Thyroid gland (tissue), 4 donors: ENCODE data around the gene DKK3. TPM values are rescaled to one million over a fixed set of nuclear protein-coding genes. Genes with fewer than 3 reads are reported as not detected.

ENCODE experiments used
- DNase-seq, 2 donors: peaks; one replicate each; pipeline ENCODE4 v3.0.0-alpha.2; 2019
- H3K27ac ChIP-seq, 3 donors: fragments of 200-600 bp; sonication (generic); 1 replicate in 2 of 3; 2 replicates in 1 of 3; pipeline ENCODE4 v1.5.1; 2016 to 2019; ENCODE audit warnings: mild to moderate bottlenecking in 1 of 3, moderate library complexity in 1 of 3
- H3K27me3 ChIP-seq: fragments of 200-600 bp; sonication (generic); one replicate; pipeline ENCODE4 v1.5.1; 2019
- H3K36me3 ChIP-seq, 2 donors: fragments of 200-600 bp; sonication (generic); one replicate each; pipeline ENCODE4 v1.5.1; 2016 to 2019
- H3K4me1 ChIP-seq, 2 donors: fragments of 200-600 bp; sonication (generic); one replicate each; pipeline ENCODE4 v1.5.1; 2017 to 2019
- H3K4me3 ChIP-seq, 3 donors: fragments of 200-600 bp; sonication (generic); replicated peaks in 1 of 3; 1 replicate in 2 of 3; 2 replicates in 1 of 3; pipeline ENCODE4 v1.5.1; 2016; ENCODE audit warnings: mild to moderate bottlenecking in 1 of 3
- H3K9me3 ChIP-seq: fragments of 200-600 bp; sonication (generic); one replicate; pipeline ENCODE4 v1.5.1; 2017
- POLR2A ChIP-seq, 2 donors: fragments of 450-650 bp; IDR thresholded peaks; one replicate each; pipeline ENCODE4 v1.6.1; 2017; ENCODE audit warnings: antibody characterized with exemption in 2 of 2, mild to moderate bottlenecking in 2 of 2, moderate library complexity in 1 of 2
- WGBS, 2 donors: methylation state at CpG; one replicate each; pipeline ENCODE4 v1.1.5; 2017; 5-methylcytosine and 5-hydroxymethylcytosine counted together
- intact Hi-C: fragments of 100-400 bp; cut with DNase I; formaldehyde crosslinking; loops from one replicate; pipeline ENCODE4 v1.15.1; 2023
- total RNA-seq, 4 donors: library from RNA; depleted of rRNA; stranded (reverse); fragments of >200 nt; gene quantifications; one replicate each; pipeline ENCODE4 v1.2.3, GENCODE V29; 2016
- TF ChIP-seq, protein P1 (sequence below), 6 experiments: fragments of 200-600 bp in 3 of 6; fragments of 450-650 bp in 3 of 6; sonication (generic) in 3 of 6; IDR thresholded peaks; one replicate each; pipeline ENCODE4 v1.5.1; 2016 to 2019; ENCODE audit warnings: antibody characterized with exemption in 6 of 6, mild to moderate bottlenecking in 2 of 6, inconsistent platforms in 1 of 6, moderate library complexity in 1 of 6

The DKK3 gene
- total RNA-seq, 4 donors from 2014 or later: 15.1 to 72.0 (median 27.3) TPM

DNA sequence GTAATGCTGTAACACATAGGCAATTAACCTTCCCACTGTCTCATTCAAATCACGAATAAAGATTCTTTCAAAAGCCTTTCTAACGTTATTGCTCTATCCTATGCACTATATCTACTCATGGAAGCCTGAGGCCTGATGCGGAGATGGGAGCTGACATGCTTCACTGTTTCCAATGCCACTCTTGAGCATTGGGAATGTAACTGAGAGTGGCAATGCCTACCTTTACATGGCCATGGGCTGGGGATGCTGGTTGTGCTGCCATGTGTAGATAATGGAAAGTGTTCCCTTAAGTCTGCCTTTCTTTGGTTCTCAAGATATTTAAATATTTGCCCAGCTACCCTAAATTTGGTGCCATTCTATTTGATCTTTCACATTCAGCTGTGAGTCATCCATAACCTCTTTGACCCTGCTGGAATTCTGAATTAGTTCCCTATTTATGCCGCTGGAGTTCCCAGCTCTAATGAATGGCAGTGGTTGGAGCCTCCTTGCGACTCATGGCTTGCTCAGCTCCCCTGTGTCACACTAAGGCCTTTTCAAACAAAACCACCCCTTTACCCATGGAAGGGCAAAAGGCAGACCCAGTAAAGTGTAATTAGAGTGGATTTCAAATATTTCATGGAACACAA is 21.4 kb upstream of the DKK3 start:
- Histone ChIP-seq H3K27me3 (no peaks in the 10 kb centered on the region), H3K4me1 (peaks cover 3% of the 10 kb centered on the region in 2 donors), H3K9me3 (no peaks in the 10 kb centered on the region), H3K4me3 (no peak overlapping the region), H3K36me3 (no peaks in the 10 kb centered on the region), H3K27ac (no peak overlapping the region)
- TF ChIP-seq POLR2A (IDR thresholded peaks at IDR 0.05): no peak
- TF ChIP-seq, protein P1, sequence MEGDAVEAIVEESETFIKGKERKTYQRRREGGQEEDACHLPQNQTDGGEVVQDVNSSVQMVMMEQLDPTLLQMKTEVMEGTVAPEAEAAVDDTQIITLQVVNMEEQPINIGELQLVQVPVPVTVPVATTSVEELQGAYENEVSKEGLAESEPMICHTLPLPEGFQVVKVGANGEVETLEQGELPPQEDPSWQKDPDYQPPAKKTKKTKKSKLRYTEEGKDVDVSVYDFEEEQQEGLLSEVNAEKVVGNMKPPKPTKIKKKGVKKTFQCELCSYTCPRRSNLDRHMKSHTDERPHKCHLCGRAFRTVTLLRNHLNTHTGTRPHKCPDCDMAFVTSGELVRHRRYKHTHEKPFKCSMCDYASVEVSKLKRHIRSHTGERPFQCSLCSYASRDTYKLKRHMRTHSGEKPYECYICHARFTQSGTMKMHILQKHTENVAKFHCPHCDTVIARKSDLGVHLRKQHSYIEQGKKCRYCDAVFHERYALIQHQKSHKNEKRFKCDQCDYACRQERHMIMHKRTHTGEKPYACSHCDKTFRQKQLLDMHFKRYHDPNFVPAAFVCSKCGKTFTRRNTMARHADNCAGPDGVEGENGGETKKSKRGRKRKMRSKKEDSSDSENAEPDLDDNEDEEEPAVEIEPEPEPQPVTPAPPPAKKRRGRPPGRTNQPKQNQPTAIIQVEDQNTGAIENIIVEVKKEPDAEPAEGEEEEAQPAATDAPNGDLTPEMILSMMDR (IDR thresholded peaks at IDR 0.05): no peak
- intact Hi-C loops: no loop called here
- WGBS, 2 donors: 91 to 92% methylated on average over 5 of the region's 5 CpGs
- no peak for DNase-seq

DNA sequence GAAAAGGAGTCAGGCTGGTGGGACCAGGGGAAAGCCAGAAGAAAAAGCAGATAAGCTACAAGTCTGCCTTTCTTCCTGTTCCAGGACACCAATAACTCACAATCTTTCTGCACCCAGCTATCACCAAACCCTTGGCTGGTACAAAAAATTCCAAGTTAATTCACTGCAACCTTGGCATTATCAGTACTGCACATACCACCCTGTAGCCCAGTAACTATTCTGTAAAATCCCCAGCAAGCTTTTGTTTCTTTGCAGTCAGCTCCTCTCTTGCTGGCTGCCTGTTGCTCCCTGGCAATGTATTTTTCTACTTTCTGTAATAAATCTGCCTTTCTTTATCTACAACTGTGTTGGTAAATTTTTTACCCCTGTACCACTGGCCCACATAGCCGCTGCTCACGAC is 20.7 kb upstream of the DKK3 start:
- DNase-seq: no peak
- no peaks in the 10 kb centered on the region for H3K36me3 ChIP-seq
- WGBS, 2 donors: 97 to 98% methylated on average over 2 of the region's 2 CpGs
- H3K9me3 ChIP-seq: no peaks in the 10 kb centered on the region
- intact Hi-C loops: no loop called here
- peaks cover 3% of the 10 kb centered on the region in 2 donors for H3K4me1 ChIP-seq
- H3K27me3 ChIP-seq: no peaks in the 10 kb centered on the region
- no peak overlapping the region for H3K27ac ChIP-seq
- no peak overlapping the region for H3K4me3 ChIP-seq
- TF ChIP-seq POLR2A (IDR thresholded peaks at IDR 0.05): no peak
- TF ChIP-seq, protein P1 (IDR thresholded peaks at IDR 0.05): no peak

DNA sequence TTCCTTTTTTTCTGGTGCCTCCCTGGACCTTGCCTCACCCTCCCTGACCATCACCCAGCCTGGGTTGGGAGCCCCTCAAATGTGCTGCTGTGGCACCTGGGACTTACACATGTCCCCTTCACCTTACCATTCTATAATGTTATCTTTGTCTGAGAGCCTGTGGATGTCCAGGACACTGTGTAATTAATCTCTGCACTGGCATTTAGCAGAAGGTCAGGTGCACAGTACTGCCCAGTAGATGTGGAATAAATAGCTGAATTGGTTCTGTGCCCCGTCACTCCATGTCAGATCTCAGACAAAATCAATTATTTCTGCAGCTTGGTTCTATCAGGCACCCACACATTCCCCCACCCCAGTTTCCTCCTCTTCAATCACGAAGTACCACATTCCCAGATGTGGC is 19.9 kb upstream of the DKK3 start:
- no peak for TF ChIP-seq POLR2A (IDR thresholded peaks at IDR 0.05)
- TF ChIP-seq, protein P1 (IDR thresholded peaks at IDR 0.05): no peak
- H3K36me3 ChIP-seq: no peaks in the 10 kb centered on the region
- H3K4me1 ChIP-seq: peaks cover 3% of the 10 kb centered on the region in 2 donors
- H3K4me3 ChIP-seq: no peak overlapping the region
- intact Hi-C loops: no loop called here
- no peaks in the 10 kb centered on the region for H3K27me3 ChIP-seq
- WGBS, 2 donors: 96 to 98% methylated on average over 2 of the region's 2 CpGs
- no peaks in the 10 kb centered on the region for H3K9me3 ChIP-seq
- no peak overlapping the region for H3K27ac ChIP-seq
- DNase-seq: no peak

DNA sequence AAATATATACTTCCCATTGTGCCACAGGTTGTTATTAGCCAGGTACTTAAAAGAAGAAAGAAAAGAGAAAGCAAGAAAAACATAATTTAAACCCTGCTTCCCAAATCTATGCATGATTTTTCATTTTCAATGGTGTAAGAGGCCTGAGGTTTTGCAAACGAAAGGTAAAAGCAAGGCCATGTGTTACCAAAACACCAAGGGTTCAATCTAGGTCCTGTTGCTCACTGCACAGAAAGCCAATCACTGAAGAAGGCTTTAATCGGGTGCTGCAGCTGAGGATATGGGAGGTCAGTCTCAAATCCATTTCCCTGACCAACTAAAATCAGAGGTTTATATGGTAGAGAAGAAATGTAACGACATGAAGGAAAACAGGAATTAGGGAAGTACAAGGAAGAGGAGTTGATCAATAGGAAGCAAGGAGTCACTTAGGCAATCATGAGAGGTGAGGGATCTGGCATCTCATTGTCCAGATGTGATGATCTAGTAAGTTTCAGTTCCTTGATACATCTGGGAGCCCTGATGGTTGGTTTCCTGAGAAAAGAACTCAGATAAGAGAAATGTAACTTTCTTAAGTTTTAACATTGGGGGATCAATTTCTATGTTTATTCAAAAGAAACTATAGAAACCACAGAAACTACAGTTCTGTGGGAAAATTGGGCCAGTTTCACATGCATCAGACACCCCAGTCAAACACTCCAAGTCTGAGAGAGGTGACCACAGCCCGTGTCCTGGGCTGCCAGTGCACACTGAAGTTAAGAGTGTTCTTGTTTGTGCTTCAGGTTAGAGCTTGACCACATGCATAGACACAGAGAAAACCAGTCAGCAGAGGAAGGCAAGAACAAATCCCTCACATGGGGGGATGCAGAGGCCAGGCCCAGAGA is 18.1 kb upstream of the DKK3 start:
- no peaks in the 10 kb centered on the region for H3K9me3 ChIP-seq
- no peak overlapping the region for H3K4me3 ChIP-seq
- intact Hi-C loops: no loop called here
- H3K36me3 ChIP-seq: no peaks in the 10 kb centered on the region
- H3K27ac ChIP-seq: no peak overlapping the region
- no peak for TF ChIP-seq POLR2A (IDR thresholded peaks at IDR 0.05)
- TF ChIP-seq, protein P1 (IDR thresholded peaks at IDR 0.05): no peak
- no peaks in the 10 kb centered on the region for H3K27me3 ChIP-seq
- peak; percentile 38 to 61 for DNase-seq
- peaks cover 0 to 3% of the 10 kb centered on the region in 2 donors for H3K4me1 ChIP-seq
- 77 to 80% methylated on average over 4 of the region's 4 CpGs for whole genome bisulfite sequencing, 2 donors
